Endodermal cell (in vitro differentiated cells): ENCODE data around the gene LRRC18. TPM values are rescaled to one million over a fixed set of nuclear protein-coding genes. Genes with fewer than 3 reads are reported as not detected.

ENCODE experiments used
- DNase-seq: peaks from one replicate; pipeline ENCODE4 v3.0.0-alpha.2; 2017
- H3K27ac ChIP-seq: 2 replicates; pipeline ENCODE4 v1.5.1; 2013; ENCODE audit warnings: mild to moderate bottlenecking, low read depth, low read length, moderate library complexity
- H3K27me3 ChIP-seq: 2 replicates; pipeline ENCODE4 v1.6.1; 2013; ENCODE audit warnings: mild to moderate bottlenecking, low read length, moderate library complexity; ENCODE audit not compliant: insufficient read depth, control insufficient read depth, poor library complexity, severe bottlenecking
- H3K36me3 ChIP-seq: 2 replicates; pipeline ENCODE4 v1.7.0; 2013; ENCODE audit warnings: mild to moderate bottlenecking, low read length, moderate library complexity; ENCODE audit not compliant: control insufficient read depth, insufficient read depth
- H3K4me1 ChIP-seq: one replicate; pipeline ENCODE4 v1.7.0; 2013; ENCODE audit warnings: low read length; ENCODE audit not compliant: control insufficient read depth, insufficient read depth
- H3K4me3 ChIP-seq: 2 replicates; pipeline ENCODE4 v1.5.1; 2013; ENCODE audit warnings: mild to moderate bottlenecking, low read length, moderate library complexity
- H3K9ac ChIP-seq: 2 replicates; pipeline ENCODE4 v1.6.1; 2013; ENCODE audit warnings: mild to moderate bottlenecking, low read length, moderate library complexity; ENCODE audit not compliant: poor library complexity, severe bottlenecking; ENCODE audit errors: extremely low read depth
- H3K9me3 ChIP-seq: 2 replicates; pipeline ENCODE4 v1.6.1; 2013; ENCODE audit warnings: mild to moderate bottlenecking, low read length, moderate library complexity; ENCODE audit not compliant: control insufficient read depth
- H3K27ac Mint-ChIP-seq: 2 replicates; pipeline ENCODE4 v1.8.0; 2020; ENCODE audit warnings: mixed read lengths
- H3K27me3 Mint-ChIP-seq: 2 replicates; pipeline ENCODE4 v1.8.0; 2021; ENCODE audit warnings: mild to moderate bottlenecking, mixed read lengths; ENCODE audit not compliant: insufficient read depth
- H3K36me3 Mint-ChIP-seq: 2 replicates; pipeline ENCODE4 v1.8.0; 2020; ENCODE audit warnings: low read depth, mixed read lengths
- H3K4me1 Mint-ChIP-seq: 2 replicates; pipeline ENCODE4 v1.8.0; 2020; ENCODE audit warnings: mixed read lengths
- H3K4me3 Mint-ChIP-seq: 2 replicates; pipeline ENCODE4 v1.8.0; 2020; ENCODE audit warnings: mild to moderate bottlenecking, moderate library complexity, mixed read lengths
- H3K9me3 Mint-ChIP-seq: 2 replicates; pipeline ENCODE4 v1.8.0; 2020; ENCODE audit warnings: mild to moderate bottlenecking, mixed read lengths
- CTCF ChIP-seq: fragments of 200-600 bp; sonication (generic); conservative IDR thresholded peaks from 2 replicates; pipeline ENCODE4 v1.5.0; 2021; ENCODE audit warnings: antibody characterized with exemption, mild to moderate bottlenecking
- WGBS, 2 experiments: methylation state at CpG; one replicate each; pipeline versions ENCODE4 v1.1.5 to v1.1.7; 2013; ENCODE audit warnings: missing lambda C conversion rate in 2 of 2, mixed read lengths in 1 of 2; ENCODE audit not compliant: insufficient coverage in 1 of 2, insufficient read length in 1 of 2; 5-methylcytosine and 5-hydroxymethylcytosine counted together
- total RNA-seq, 2 donors: library from RNA; stranded (reverse); fragmentation: NEBNext Ultra II Directional in 1 of 2; extraction: Animal tissue kit (Norgen Biotek cat#: 25700) in 1 of 2; gene quantifications; 2 replicates in 1 of 2; 3 replicates in 1 of 2; pipeline ENCODE4 v1.2.1, GENCODE V29; 2021

The LRRC18 gene
- total RNA-seq, 2 donors from 2014 or later: not detected

- no peaks in the 10 kb centered on the region for H3K9me3 ChIP-seq
- no peak overlapping the region for H3K4me3 ChIP-seq
- Mint-ChIP-seq H3K4me3 (no peak overlapping the region), H3K9me3 (no peaks in the 10 kb centered on the region), H3K4me1 (peaks cover 8% of the 10 kb centered on the region), H3K36me3 (no peaks in the 10 kb centered on the region), H3K27me3 (peaks cover 2% of the 10 kb centered on the region), H3K27ac (no peak overlapping the region)
- TF ChIP-seq CTCF: no peak
- DNase-seq: no peak
- H3K27me3 ChIP-seq: no peaks in the 10 kb centered on the region
- peaks cover 3% of the 10 kb centered on the region for H3K4me1 ChIP-seq
- 81 to 87% methylated on average over 9 to 10 of the region's 10 CpGs for WGBS, 2 experiments
- H3K27ac ChIP-seq: no peak overlapping the region
- no peak overlapping the region for H3K9ac ChIP-seq
- no peaks in the 10 kb centered on the region for H3K36me3 ChIP-seq
Observed at GRCh38 chr10:48947690-48948469, 8.2 kb upstream of the LRRC18 start.

- 95 to 97% methylated on average over 4 to 12 of the region's 12 CpGs for WGBS, 2 experiments
- Mint-ChIP-seq H3K27ac (no peak overlapping the region), H3K36me3 (no peaks in the 10 kb centered on the region)
Observed at GRCh38 chr10:48946891-48947500, 7.4 kb upstream of the LRRC18 start.

GRCh38 chr10:48946332-48946731, 6.7 kb upstream of the LRRC18 start:
- peaks cover 4% of the 10 kb centered on the region for H3K4me1 Mint-ChIP-seq
- Histone ChIP-seq H3K36me3 (no peaks in the 10 kb centered on the region), H3K9me3 (no peaks in the 10 kb centered on the region), H3K9ac (no peak overlapping the region), H3K27ac (no peak overlapping the region), H3K27me3 (no peaks in the 10 kb centered on the region), H3K4me3 (no peak overlapping the region), H3K4me1 (no peaks in the 10 kb centered on the region)
- no peaks in the 10 kb centered on the region for H3K9me3 Mint-ChIP-seq
- H3K27me3 Mint-ChIP-seq: peaks cover 2% of the 10 kb centered on the region
- WGBS, 2 experiments: 88 to 98% methylated on average over 5 of the region's 5 CpGs
- no peak overlapping the region for H3K4me3 Mint-ChIP-seq
- H3K36me3 Mint-ChIP-seq: no peaks in the 10 kb centered on the region
- DNase-seq: no peak
- TF ChIP-seq CTCF: no peak
- H3K27ac Mint-ChIP-seq: no peak overlapping the region

More at GRCh38 chr10:48946891-48947500, 7.4 kb upstream of the LRRC18 start:
- no peaks in the 10 kb centered on the region for H3K9me3 ChIP-seq
- H3K27ac ChIP-seq: no peak overlapping the region
- H3K4me3 Mint-ChIP-seq: no peak overlapping the region
- DNase-seq: no peak
- H3K9ac ChIP-seq: no peak overlapping the region
- H3K4me1 Mint-ChIP-seq: peaks cover 8% of the 10 kb centered on the region
- H3K4me1 ChIP-seq: peaks cover 3% of the 10 kb centered on the region
- no peak overlapping the region for H3K4me3 ChIP-seq
- H3K36me3 ChIP-seq: no peaks in the 10 kb centered on the region
- H3K27me3 Mint-ChIP-seq: peaks cover 2% of the 10 kb centered on the region
- no peak for TF ChIP-seq CTCF
- H3K27me3 ChIP-seq: no peaks in the 10 kb centered on the region
- no peaks in the 10 kb centered on the region for H3K9me3 Mint-ChIP-seq
